ENCODE measurements around the gene CPHXL2.
A peak's percentile ranks its signal among the peaks of the same experiment; 100 is the strongest.

Gene CPHXL2

GRCh38 chr16:75676909-75677308 lies at the start of gene CPHXL2:
TSS of gene CPHXL2 (minus strand) at chr16:75677009. CDS start at chr16:75676999, 10 bp downstream.
- DNase-seq (ENCODE audit: low read depth in 2 of 2, low spot score in 1 of 2) = no peak

GRCh38 chr16:75726390-75726789 lies 49.6 kb upstream of the CPHXL2 start, which contains the start of gene CPHXL:
TSS of gene CPHXL (minus strand) at chr16:75726490. CDS start at chr16:75726442, 48 bp downstream.
- DNase-seq (ENCODE audit: low read depth in 2 of 2, low spot score in 1 of 2) = no peak

- DNase-seq (ENCODE audit: low read depth in 2 of 2, low spot score in 1 of 2) = no peak
Observed at GRCh38 chr16:75718452-75718851, 41.6 kb upstream of the CPHXL2 start.

DNA sequence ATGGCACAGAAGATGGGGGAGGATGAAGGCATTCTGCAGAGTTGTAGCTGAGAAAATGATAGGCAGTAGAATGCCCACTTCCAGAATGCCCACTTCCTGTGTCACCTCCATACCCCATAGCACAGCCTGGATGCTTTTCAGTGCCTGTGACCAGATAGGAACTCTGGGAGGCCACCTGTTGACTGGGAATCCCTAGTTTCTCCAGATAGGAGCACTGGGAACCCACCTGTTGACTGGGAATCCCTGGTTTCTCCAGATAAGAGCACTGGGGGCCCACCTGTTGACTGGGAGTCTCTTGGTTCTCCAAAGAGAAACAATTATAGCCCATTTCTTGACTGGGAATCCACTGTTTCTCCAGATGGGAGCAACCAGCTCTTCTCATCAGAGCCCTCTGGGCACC lies 37.9 kb upstream of the CPHXL2 start:
- DNase-seq (ENCODE audit: low read depth in 2 of 2, low spot score in 1 of 2) = no peak

- DNase-seq (ENCODE audit: low read depth in 2 of 2, low spot score in 1 of 2) = no peak
Observed at GRCh38 chr16:75710344-75710743, 33.5 kb upstream of the CPHXL2 start.

DNA sequence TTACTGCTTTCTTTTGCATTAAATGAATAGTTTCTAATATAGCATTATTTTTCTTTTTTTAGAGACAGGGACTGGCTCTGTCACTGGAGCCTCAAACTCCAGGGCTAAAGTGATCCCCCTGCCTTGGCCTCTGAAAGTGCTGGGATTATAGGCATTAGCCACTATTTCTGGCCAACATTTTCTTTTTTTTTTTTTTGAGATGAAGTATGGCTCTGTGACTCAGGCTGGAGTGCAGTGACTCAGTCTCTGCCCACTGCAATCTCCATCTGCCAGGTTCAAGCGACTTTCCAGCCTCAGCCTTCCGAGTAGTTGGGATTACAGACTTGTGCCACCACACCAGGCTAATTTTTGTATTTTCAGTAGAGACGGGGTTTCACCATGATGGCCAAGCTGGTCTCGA lies 26.5 kb upstream of the CPHXL2 start:
- DNase-seq (ENCODE audit: low read depth in 2 of 2, low spot score in 1 of 2) = no peak

DNA sequence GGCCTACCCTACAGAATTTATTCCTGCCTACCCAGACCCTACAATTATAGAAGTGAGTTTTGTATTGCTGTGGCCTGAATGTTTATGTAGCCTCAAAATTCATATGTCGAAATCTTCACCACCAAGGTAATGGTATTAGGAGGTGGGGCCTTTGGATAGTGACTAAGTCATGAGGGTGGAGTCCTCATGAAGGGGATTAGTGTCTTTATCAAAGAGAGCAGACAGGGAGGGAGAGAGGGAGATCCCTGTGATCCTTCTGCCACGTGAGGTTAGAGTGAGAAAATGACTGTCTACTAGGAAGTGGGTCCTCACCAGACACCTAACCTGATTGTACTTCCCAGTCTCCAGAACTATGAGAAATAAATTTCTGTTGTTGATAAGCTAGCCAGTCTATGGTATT lies 25.4 kb upstream of the CPHXL2 start:
- DNase-seq (ENCODE audit: low read depth in 2 of 2, low spot score in 1 of 2) = no peak

DNA sequence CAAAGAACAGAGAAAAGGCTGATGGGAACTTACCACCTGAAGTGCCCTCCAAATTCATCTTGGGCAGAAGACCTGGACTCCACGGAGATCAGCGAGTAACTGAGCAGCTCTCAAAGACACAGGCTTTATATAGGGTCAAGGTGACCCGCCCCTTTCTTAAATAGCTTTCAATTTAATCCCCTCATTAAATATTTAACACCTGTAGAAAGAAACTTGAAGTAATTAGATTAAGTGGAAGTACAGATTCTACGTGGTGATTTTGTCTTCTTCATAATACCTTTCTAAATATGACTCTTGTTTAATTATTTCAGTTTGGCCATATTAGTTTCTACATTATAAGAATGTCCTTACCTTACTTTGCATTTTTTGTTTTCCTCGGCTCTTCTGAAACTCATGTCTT lies 24.6 kb upstream of the CPHXL2 start, which contains the start of gene DUXB:
Gene DUXB, minus strand, starts transcription at position 101 of the 400 bp plus-strand sequence. Its CDS starts 43 bp downstream, at position 58.
- DNase-seq (ENCODE audit: low read depth in 2 of 2, low spot score in 1 of 2) = no peak

- DNase-seq (ENCODE audit: low read depth in 2 of 2, low spot score in 1 of 2) = no peak
Observed at GRCh38 chr16:75697571-75697970, 20.8 kb upstream of the CPHXL2 start.

- DNase-seq (ENCODE audit: low read depth in 2 of 2, low spot score in 1 of 2) = no peak
Observed at GRCh38 chr16:75695708-75696107, 18.9 kb upstream of the CPHXL2 start.

DNA sequence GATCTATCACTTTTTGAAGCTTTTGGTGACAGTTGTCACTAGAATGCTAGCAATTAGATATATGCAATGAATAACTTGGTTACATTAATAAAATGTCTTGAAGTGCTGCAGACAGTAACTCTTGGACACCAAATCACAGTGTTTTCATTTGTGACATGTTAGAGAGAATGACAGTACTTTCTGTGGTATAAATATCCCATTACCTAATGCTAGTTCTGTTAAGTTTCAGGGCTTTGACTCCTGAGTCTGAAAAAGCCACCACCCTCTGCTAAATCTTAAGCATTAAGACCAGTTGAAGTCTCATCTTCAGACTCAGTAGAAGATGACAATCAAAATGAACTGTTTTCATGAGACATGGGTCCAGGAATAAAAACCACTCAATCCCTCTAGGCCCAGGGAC lies 10.6 kb upstream of the CPHXL2 start:
- DNase-seq (ENCODE audit: low read depth in 2 of 2, low spot score in 1 of 2) = no peak

DNA sequence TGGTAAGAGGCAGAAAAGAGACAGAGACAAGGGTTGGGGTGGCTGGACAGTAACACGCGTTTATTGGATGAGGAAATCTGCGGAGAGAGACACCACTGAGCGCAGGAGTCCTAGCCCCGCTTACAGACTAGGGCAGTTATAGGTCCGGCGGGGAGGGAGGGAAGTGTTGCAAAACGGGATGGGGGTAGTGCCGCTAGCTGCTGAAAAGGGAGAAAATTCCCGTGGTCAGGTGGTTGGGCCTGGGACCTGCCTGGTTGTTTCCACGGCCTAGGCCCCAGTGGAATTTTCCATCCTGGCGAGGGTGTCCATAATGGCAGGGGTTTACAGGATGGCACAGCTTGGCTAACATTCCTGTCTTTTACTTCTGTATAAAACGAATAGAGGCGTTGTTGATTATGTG lies 5.5 kb upstream of the CPHXL2 start:
- DNase-seq (ENCODE audit: low read depth in 2 of 2, low spot score in 1 of 2) = no peak

DNA sequence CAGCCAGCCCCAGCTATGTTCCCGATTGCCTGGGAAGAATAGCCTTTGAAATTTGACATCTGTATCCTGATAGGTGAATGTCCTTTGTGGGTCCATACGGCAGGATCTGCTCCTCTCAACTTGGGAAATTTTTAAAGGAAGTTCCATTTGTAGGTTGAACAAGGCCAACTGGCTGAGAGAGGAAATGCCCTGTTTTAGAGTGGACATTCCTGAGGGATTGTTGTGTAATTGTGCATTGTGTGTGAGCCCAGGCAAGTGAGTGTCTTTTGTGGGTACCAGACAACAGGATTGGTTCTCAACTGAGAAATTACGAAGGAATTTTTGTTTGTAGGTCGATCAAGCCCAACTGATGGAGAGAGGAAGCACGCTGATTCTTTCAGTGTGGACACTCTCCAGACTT lies 2.6 kb upstream of the CPHXL2 start:
- no peak for DNase-seq (ENCODE audit: low read depth in 2 of 2, low spot score in 1 of 2)

DNA sequence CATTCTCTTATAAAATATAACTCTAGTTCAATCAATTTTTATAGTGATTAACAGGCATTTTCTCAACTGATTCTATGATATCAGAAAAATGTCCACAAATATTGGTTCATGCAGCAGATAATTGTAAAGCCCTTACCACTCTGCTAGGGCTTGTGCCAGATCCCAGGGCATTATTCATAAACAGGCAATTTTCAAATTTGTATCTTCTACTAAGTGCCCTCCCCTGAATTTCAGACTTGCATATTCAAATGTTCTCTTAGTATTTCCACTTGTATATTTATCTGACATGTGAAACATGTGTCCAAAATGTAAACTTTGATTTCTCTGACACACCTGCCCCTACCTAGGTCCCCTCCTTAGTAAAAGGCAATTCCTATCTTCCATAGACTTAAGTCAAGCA lies 9.3 kb downstream of the CPHXL2 start:
- no peak for DNase-seq (ENCODE audit: low read depth in 2 of 2, low spot score in 1 of 2)

DNA sequence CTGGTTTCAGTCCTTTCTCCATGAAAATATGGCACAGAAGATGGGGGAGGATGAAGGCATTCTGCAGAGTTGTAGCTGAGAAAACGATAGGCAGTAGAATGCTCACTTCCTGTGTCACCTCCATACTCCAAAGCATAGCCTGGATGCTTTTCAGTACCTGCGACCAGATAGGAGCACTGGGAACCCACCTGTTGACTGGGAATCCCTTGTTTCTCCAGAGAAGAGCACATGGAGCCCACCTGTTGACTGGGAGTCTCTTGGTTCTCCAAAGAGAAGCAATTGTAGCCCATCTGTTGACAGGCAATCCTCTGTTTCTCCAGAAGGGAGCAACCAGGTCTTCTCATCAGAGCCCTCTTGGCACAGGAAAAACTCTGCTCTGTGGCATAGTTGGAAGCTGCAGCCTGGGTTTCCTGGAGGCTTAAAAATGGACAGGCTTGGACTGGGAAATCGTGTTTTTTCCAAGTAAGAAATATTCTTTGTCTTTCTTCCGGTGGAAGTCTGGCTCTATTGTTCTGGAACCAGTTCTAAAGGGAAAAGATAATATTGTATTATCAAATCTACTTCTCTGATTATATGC lies 16.0 kb downstream of the CPHXL2 start:
- no peak for DNase-seq (ENCODE audit: low read depth in 2 of 2, low spot score in 1 of 2)

DNA sequence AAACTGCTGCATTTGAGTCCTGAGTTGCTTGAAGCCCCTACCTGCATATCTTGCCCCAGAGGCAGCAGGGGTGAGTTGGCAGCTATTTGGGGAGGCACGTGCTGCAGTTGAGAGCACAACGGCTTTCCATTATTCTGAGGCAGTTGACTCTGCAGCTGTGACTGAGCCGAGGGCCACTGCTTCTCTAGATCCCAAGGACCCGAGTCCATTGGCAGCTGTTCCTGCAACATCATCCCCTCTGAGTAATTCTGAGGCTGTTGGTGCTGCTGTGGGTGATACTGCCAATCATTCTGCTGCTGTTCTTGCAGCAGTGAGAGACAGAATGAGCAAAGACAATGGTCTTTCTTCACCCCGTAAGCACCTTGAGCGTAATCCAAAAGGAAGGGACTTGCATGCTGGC lies 16.5 kb downstream of the CPHXL2 start:
- no peak for DNase-seq (ENCODE audit: low read depth in 2 of 2, low spot score in 1 of 2)

GRCh38 chr16:75658175-75658574 lies 18.6 kb downstream of the CPHXL2 start:
- DNase-seq (ENCODE audit: low read depth in 2 of 2, low spot score in 1 of 2) = no peak

DNA sequence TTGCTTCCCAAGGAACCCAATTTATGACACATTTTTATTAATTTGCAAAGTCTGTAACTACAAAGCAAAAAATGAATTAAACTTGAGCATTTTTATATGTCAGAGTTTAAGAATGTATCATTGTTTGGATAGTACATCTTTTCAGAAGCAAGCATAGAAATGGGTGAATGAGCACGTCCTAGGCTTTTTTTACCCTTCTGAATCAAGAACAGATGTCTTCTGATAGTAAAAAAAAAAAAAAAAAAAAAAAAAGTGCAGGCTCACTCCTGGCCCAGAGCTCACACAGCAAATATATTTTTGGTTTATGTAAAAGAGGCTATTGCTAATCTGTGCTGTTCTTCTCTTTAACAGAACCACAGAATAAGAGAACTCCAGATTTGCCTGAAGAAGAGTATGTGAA lies 22.9 kb downstream of the CPHXL2 start:
- no peak for DNase-seq (ENCODE audit: low read depth in 2 of 2, low spot score in 1 of 2)

- peak; percentile 75 to 77 for DNase-seq (ENCODE audit: low read depth in 2 of 2, low spot score in 1 of 2)
Observed at GRCh38 chr16:75648265-75649076, 28.3 kb downstream of the CPHXL2 start.

DNA sequence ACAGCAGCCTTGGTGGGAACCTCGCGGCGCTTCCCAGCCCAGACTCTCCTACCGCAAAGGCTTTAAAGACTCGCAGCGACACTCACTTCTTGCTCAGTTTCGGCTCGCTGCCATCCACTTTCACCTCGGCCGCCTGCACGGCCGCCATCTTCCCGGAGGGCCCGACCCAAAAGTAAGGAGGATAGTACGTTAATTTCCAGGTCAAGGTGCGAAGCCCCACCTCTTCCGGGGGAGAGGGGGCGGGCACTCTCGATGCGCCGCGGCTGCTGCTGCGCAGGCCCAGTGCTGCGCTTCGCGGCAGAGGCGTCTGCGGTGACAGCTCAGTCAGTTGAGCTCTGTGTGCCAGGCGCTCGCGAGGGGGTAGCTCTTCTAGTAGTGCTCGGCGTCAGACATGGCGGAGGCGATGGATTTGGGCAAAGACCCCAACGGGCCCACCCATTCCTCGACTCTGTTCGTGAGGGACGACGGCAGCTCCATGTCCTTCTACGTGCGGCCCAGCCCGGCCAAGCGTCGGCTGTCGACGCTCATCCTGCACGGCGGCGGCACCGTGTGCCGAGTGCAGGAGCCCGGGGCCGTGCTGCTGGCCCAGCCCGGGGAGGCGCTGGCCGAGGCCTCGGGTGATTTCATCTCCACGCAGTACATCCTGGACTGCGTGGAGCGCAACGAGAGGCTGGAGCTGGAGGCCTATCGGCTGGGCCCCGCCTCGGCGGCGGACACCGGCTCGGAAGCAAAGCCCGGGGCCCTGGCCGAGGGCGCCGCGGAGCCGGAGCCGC lies 29.1 kb downstream of the CPHXL2 start, which contains the start of the genes KARS1 and TERF2IP:
Gene KARS1, minus strand, starts transcription at position 174 of the 773 bp plus-strand sequence. Its CDS starts 26 bp downstream, at position 148.
Gene TERF2IP, plus strand, starts transcription at position 282 of the 773 bp plus-strand sequence. Its CDS starts 110 bp downstream, at position 392.
- peak; percentile 84 to 91 for DNase-seq (ENCODE audit: low read depth in 2 of 2, low spot score in 1 of 2)

DNA sequence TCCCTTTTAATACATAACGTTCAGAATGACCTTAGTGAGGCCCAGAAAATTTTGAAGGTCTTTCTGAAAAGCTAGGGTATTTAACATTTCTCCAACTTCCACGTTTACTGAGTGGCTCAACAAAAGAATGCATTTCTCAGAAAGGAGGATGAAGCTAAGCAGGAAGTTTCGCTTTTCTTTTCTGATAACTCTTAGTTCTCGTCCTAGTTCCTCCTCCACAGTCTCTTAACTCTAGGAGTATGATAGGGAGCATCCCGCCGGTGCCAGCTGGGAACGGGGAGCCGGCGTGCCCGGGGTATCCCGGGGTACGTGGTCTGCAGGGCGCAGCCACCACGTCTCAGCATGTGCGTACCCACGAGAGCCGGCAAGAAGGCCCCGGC lies 29.7 kb downstream of the CPHXL2 start:
- DNase-seq (ENCODE audit: low read depth in 2 of 2, low spot score in 1 of 2) = no peak
